Astrocyte (in vitro differentiated cells and primary cell): ENCODE data around the gene ERBIN. TPM values are rescaled to one million over a fixed set of nuclear protein-coding genes. Genes with fewer than 3 reads are reported as not detected.

Experiments used
- DNase-seq: peaks from one replicate; pipeline ENCODE4 v3.0.0-alpha.2; 2010; ENCODE audit warnings: low read depth
- FAIRE-seq: peaks from 2 replicates; lab custom pipeline; 2011; peaks lifted over from hg19 to GRCh38; lab: Jason Lieb, UNC
- H2AFZ ChIP-seq: 2 replicates; pipeline ENCODE4 v1.6.0; 2012; ENCODE audit warnings: low read depth, low read length, inconsistent platforms
- H3K27ac ChIP-seq: 2 replicates; pipeline ENCODE4 v1.5.1; 2011; ENCODE audit warnings: low read depth, low read length, inconsistent platforms
- H3K27me3 ChIP-seq: 2 replicates; pipeline ENCODE4 v1.6.0; 2011; ENCODE audit warnings: low read length, inconsistent platforms; ENCODE audit not compliant: insufficient read depth
- H3K36me3 ChIP-seq: 2 replicates; pipeline ENCODE4 v1.5.1; 2011; ENCODE audit warnings: low read length, inconsistent platforms; ENCODE audit not compliant: insufficient read depth
- H3K4me1 ChIP-seq: 2 replicates; pipeline ENCODE4 v1.5.1; 2011; ENCODE audit warnings: low read length, inconsistent platforms; ENCODE audit not compliant: insufficient read depth
- H3K4me2 ChIP-seq: 2 replicates; pipeline ENCODE4 v1.6.0; 2012; ENCODE audit warnings: low read length, inconsistent platforms
- H3K4me3 ChIP-seq: 2 replicates; pipeline ENCODE4 v1.5.1; 2011; ENCODE audit warnings: low read depth, mild to moderate bottlenecking, low read length, inconsistent platforms; ENCODE audit not compliant: insufficient read depth
- H3K79me2 ChIP-seq: 2 replicates; pipeline ENCODE4 v1.6.0; 2012; ENCODE audit warnings: mild to moderate bottlenecking, low read length, inconsistent platforms; ENCODE audit not compliant: insufficient read depth
- H3K9ac ChIP-seq: 2 replicates; pipeline ENCODE4 v1.6.0; 2012; ENCODE audit warnings: mild to moderate bottlenecking, low read length, inconsistent platforms
- H3K9me3 ChIP-seq: 2 replicates; pipeline ENCODE4 v1.5.1; 2012; ENCODE audit warnings: low read depth, mild to moderate bottlenecking, low read length, inconsistent platforms; ENCODE audit not compliant: insufficient read depth
- H4K20me1 ChIP-seq: 2 replicates; pipeline ENCODE4 v1.6.0; 2012; ENCODE audit warnings: low read length, inconsistent platforms; ENCODE audit not compliant: insufficient read depth
- H3K27ac Mint-ChIP-seq: one replicate; pipeline ENCODE4 v1.8.0; 2021; ENCODE audit warnings: mild to moderate bottlenecking, mixed read lengths; ENCODE audit not compliant: unreplicated experiment
- H3K27me3 Mint-ChIP-seq: one replicate; pipeline ENCODE4 v1.8.0; 2021; ENCODE audit warnings: low read depth, mixed read lengths; ENCODE audit not compliant: unreplicated experiment
- H3K36me3 Mint-ChIP-seq: one replicate; pipeline ENCODE4 v1.8.0; 2021; ENCODE audit warnings: low read depth, mixed read lengths; ENCODE audit not compliant: unreplicated experiment
- H3K4me1 Mint-ChIP-seq: one replicate; pipeline ENCODE4 v1.8.0; 2021; ENCODE audit warnings: low read depth, mixed read lengths; ENCODE audit not compliant: unreplicated experiment
- H3K4me3 Mint-ChIP-seq: one replicate; pipeline ENCODE4 v1.8.0; 2021; ENCODE audit warnings: mild to moderate bottlenecking, moderate library complexity, mixed read lengths; ENCODE audit not compliant: unreplicated experiment
- H3K9me3 Mint-ChIP-seq: one replicate; pipeline ENCODE4 v1.8.0; 2021; ENCODE audit warnings: mild to moderate bottlenecking, mixed read lengths; ENCODE audit not compliant: unreplicated experiment
- CTCF ChIP-seq: IDR thresholded peaks from 2 replicates; pipeline ENCODE4 v1.5.1; 2011; ENCODE audit warnings: low read depth, mild to moderate bottlenecking, inconsistent platforms, low read length, moderate library complexity; ENCODE audit not compliant: insufficient read depth
- EZH2 ChIP-seq: IDR thresholded peaks from 2 replicates; pipeline ENCODE4 v1.6.1; 2012; ENCODE audit warnings: mild to moderate bottlenecking, low read length, inconsistent platforms; ENCODE audit not compliant: insufficient read depth
- total RNA-seq: library from RNA; stranded (reverse); gene quantifications from 2 replicates; pipeline ENCODE4 v1.2.1, GENCODE V29; 2021

The ERBIN gene
- total RNA-seq, 1 donor from 2014 or later, result 83.4 TPM

GRCh38 chr5:65902104-65902503, 24.3 kb upstream of the ERBIN start:
- Histone ChIP-seq H3K36me3 (no peaks in the 10 kb centered on the region), H3K79me2 (no peaks in the 10 kb centered on the region), H3K27ac (no peak overlapping the region), H3K4me1 (no peaks in the 10 kb centered on the region), H2AFZ (no peak overlapping the region), H3K4me3 (no peak overlapping the region), H3K27me3 (no peaks in the 10 kb centered on the region), H3K4me2 (no peak overlapping the region), H3K9me3 (no peaks in the 10 kb centered on the region), H4K20me1 (no peaks in the 10 kb centered on the region), H3K9ac (no peak overlapping the region)
- Mint-ChIP-seq H3K4me1 (no peaks in the 10 kb centered on the region), H3K4me3 (no peak overlapping the region), H3K36me3 (no peaks in the 10 kb centered on the region), H3K27me3 (peaks cover 3% of the 10 kb centered on the region), H3K9me3 (peaks cover 1% of the 10 kb centered on the region), H3K27ac (no peak overlapping the region)
- no peak for TF ChIP-seq CTCF
- no peak for TF ChIP-seq EZH2
- FAIRE-seq (no peak), DNase-seq (no peak)

GRCh38 chr5:65903581-65903980, 22.8 kb upstream of the ERBIN start:
- H3K36me3 ChIP-seq, result no peaks in the 10 kb centered on the region
- FAIRE-seq (no peak), DNase-seq (peak; percentile 44)
- Mint-ChIP-seq H3K4me3 (no peak overlapping the region), H3K4me1 (no peaks in the 10 kb centered on the region), H3K27me3 (peaks cover 3% of the 10 kb centered on the region), H3K36me3 (no peaks in the 10 kb centered on the region), H3K27ac (no peak overlapping the region), H3K9me3 (peaks cover 1% of the 10 kb centered on the region)
- H3K79me2 ChIP-seq, result no peaks in the 10 kb centered on the region
- H4K20me1 ChIP-seq, result no peaks in the 10 kb centered on the region
- TF ChIP-seq EZH2 (no peak), CTCF (no peak)
- H2AFZ ChIP-seq, result no peak overlapping the region
- no peaks in the 10 kb centered on the region for H3K9me3 ChIP-seq
- no peak overlapping the region for H3K4me2 ChIP-seq
- H3K27ac ChIP-seq, result no peak overlapping the region
- H3K9ac ChIP-seq, result no peak overlapping the region
- H3K4me1 ChIP-seq, result no peaks in the 10 kb centered on the region
- H3K4me3 ChIP-seq, result no peak overlapping the region
- no peaks in the 10 kb centered on the region for H3K27me3 ChIP-seq

- no peak overlapping the region for H3K4me3 Mint-ChIP-seq
These were observed 20.1 kb upstream of the ERBIN start for GRCh38 chr5:65906256-65906655.

More at GRCh38 chr5:65906256-65906655, 20.1 kb upstream of the ERBIN start:
- Histone ChIP-seq H3K36me3 (no peaks in the 10 kb centered on the region), H3K9me3 (no peaks in the 10 kb centered on the region), H3K4me1 (no peaks in the 10 kb centered on the region), H4K20me1 (no peaks in the 10 kb centered on the region), H3K9ac (no peak overlapping the region), H3K4me3 (no peak overlapping the region), H3K4me2 (no peak overlapping the region), H3K79me2 (no peaks in the 10 kb centered on the region), H3K27me3 (no peaks in the 10 kb centered on the region), H2AFZ (no peak overlapping the region), H3K27ac (no peak overlapping the region)
- Mint-ChIP-seq H3K27ac (no peak overlapping the region), H3K27me3 (no peaks in the 10 kb centered on the region), H3K9me3 (peaks cover 1% of the 10 kb centered on the region), H3K4me1 (no peaks in the 10 kb centered on the region), H3K36me3 (no peaks in the 10 kb centered on the region)
- TF ChIP-seq CTCF (no peak), EZH2 (no peak)
- DNase-seq (no peak), FAIRE-seq (no peak)
